T-helper 22 cell (primary cell): Measurements from ENCODE around the gene ADRM1.

ENCODE experiments used
- DNase-seq: peaks from one replicate; pipeline ENCODE4 v3.0.0-alpha.2; 2020; ENCODE audit warnings: low read depth

ADRM1 gene

DNA sequence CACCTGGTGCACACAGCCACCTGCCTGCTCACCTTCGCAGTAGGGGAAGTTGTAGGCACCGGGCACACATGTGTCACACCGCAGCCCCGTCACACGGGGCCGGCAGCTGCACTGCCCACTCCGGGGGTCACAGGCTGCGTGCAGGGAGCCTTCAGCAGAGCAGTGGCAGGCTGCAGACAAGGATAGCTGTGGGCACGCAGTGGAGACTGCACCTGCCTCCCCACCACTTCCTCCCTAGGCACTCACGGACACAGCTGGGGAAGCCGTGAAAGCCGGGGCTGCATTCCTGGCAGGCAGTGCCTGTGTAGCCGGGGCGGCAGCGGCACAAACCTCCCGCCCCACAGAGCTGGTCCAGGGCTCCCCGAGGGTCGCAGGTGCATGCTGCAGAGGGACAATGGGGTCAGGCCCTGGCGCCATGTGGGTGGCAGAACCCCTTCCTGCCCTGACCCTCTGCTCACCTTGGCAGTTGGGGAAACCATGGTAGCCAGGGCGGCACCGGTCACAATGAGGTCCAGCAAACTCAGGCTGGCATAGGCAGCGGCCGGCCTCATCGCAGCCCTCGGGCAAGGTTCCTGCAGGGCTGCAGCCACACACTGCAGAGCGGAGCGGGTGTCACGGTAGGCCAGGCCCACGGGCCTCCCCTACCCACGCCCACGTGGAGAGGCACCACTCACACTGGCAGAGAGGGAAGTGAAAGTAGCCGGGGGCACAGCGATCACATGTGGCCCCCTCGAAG, 34.9 kb downstream of the ADRM1 start:
- DNase-seq = no peak

DNA sequence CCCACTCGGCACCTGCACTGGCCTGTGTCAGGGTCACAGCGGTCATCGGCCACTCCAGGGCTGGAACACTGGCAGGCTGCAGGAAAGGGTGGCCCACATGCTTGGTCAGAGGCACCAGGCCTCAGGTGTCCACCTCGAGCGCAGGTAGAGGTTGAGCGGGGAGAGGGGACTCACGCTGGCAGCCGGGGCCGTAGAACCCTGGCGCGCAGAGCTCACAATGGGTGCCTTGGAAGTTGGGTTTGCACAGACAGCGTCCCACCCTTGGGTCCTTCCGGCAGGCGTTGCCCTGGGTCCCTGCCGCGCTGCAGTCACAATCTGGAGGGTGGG, 35.5 kb downstream of the ADRM1 start:
- DNase-seq = no peak

GRCh38 chr20:62339647-62340062, 36.9 kb downstream of the ADRM1 start:
- no peak for DNase-seq

GRCh38 chr20:62342910-62343309, 40.1 kb downstream of the ADRM1 start:
- no peak for DNase-seq

DNA sequence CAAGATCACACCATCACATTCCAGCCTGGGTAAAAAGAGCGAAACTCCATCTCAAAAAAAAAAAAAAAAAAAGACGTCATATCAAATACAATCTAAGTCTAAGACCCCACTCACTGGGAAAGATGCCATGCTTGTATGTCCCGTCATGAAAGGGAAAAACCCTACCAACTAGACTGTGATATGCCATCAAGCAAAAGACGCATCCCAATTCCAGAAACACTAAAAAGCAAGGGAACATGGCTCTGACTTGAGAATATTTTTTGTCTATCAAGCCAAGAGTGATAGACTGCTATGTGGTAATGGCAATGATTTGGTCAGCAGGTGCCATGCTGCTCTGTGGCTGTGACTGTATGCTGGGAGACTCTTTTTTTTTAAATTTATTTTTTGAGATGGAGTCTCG, 41.3 kb downstream of the ADRM1 start:
- no peak for DNase-seq

DNA sequence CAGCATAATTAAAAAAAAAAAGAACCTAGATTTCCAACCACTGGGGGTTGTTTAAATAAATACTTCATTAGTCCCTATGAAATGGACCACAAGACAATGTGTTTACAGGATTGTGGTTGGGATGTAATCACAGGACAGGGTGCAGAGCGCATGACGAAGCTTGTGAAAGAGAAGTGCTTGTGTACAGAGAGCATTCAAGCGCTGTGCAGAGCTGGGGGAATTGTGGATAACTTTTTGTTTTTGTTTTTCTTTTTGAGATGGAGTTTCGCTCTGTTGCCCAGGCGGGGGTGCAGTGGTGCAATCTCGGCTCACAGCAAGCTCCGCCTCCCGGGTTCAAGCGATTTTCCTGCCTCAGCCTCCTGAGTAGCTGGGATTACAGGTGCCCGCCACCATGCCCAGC, 42.0 kb downstream of the ADRM1 start:
- no peak for DNase-seq

GRCh38 chr20:62345681-62346370, 43.0 kb downstream of the ADRM1 start:
- DNase-seq = no peak

DNA sequence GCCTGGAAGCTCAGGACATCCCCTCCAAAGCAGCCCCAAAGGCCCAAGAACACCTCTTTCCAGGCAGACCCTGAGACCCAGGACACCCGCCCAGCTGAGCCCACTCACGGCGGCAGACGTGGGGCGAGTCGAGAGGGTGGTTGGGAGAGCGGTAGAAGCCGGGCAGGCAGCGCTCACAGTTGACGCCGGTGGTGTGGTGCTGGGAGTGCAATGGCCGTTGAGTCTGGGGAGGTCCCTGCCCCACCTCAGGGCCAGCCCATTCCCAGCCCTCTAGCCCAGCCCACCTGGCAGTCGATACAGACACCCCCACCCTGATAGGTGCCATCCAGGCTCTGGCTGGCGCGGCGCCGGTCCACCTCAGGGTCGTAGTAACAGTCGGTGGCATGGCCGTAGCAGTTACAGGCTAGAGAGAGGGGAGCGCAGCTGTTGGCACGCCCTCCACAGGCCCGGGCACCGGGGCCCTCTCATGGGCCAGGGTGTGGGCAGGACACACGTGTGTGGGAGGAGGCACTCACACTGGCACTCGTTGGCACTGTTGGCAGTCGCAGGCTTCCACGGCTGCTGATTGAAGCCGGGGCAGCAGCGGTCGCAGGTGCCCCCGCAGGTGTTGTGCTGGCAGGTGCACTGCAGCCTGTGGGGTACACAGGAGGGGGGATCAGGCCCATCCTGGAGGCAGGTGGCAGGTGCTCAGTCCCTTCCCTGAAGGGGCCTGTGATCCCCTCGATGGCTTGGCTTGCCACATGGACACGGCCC, 43.8 kb downstream of the ADRM1 start:
- no peak for DNase-seq

DNA sequence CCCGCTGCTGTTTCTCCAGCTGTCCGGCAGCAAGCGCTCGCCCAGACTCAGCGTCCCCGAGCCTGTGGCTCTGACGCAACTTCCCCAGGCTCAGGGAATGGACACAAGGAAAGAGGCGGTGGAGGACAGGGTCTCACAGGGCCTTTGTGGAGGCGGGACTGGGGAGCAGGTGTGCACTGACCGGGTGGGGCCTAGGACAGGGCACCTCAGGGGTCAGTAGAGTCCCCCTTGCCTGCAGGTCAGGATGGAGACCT, 44.3 kb downstream of the ADRM1 start:
- DNase-seq = no peak

GRCh38 chr20:62347445-62347844, 44.6 kb downstream of the ADRM1 start:
- no peak for DNase-seq

- DNase-seq = no peak
Observed at GRCh38 chr20:62348604-62349003, 45.8 kb downstream of the ADRM1 start.

DNA sequence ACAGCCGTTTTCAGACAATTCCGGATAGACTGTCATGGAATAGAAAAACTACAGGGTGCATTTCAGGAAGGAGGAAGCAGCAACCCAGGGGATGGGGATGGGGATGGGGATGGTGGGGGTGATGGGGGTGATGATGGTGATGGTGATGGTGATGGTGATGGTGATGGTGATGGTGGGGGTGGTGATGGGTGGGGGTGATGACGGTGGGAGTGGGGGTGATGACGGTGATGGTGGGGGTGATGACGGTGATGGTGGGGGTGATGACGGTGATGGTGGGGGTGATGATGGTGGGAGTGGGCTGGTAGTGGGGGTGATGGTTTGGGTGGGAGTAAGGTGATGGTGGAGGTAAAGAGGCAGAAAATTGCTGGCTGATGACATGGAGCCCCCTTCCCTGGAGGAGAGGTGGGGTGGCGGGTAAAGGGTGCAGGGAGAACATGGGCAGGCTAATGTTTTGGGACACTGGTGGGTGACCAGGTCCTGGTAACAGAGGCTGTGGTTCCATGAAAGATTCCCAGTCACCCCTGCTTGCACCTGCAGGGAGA, 46.8 kb downstream of the ADRM1 start:
- DNase-seq = no peak

GRCh38 chr20:62350098-62350628, 47.4 kb downstream of the ADRM1 start:
- no peak for DNase-seq

GRCh38 chr20:62350629-62351422, 48.0 kb downstream of the ADRM1 start:
- DNase-seq = no peak

- DNase-seq = no peak
Observed at GRCh38 chr20:62351469-62352401, 48.9 kb downstream of the ADRM1 start.

DNA sequence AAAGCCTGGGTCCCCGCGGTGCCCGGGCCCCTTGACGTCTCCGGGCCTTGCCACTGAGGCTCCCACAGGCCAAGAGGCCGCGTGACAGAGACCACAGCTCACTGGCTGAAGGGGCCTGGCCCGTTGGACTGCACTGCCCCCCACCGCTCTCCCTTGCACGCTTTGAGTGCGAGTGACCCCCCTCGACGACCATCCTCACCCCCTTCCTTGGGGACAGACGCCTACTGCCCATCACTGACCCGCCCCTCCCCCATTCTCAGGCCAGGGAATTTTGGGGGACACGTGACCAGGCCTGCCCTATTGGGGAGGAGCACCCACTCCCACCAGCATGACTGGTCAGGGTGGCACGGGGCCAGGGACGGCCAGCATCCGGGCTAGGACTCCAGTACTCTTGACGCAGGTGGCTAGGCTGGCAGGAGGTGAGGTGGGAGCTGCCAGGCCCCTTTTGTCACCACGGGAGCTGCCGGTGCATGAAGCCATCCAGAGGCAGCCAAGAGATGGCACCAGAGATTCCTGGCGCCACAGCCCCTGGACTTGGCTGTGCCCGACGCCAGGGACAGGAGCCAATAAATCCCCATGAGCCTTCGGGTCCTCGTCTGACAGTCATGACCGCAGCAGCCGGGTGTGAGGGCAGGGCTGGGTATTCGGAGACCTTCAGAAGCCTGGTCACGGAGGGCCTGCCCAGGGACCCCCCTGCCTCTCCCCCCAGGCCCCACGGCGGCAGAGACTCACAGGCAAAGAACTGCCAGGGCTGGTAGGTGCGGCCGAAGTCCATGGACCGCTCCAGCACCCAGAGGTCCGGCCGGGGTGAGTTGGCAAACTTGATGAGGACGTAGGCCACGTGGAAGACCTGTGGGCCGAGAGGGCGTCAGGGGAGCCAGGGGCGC, 49.8 kb downstream of the ADRM1 start:
- DNase-seq = no peak

DNA sequence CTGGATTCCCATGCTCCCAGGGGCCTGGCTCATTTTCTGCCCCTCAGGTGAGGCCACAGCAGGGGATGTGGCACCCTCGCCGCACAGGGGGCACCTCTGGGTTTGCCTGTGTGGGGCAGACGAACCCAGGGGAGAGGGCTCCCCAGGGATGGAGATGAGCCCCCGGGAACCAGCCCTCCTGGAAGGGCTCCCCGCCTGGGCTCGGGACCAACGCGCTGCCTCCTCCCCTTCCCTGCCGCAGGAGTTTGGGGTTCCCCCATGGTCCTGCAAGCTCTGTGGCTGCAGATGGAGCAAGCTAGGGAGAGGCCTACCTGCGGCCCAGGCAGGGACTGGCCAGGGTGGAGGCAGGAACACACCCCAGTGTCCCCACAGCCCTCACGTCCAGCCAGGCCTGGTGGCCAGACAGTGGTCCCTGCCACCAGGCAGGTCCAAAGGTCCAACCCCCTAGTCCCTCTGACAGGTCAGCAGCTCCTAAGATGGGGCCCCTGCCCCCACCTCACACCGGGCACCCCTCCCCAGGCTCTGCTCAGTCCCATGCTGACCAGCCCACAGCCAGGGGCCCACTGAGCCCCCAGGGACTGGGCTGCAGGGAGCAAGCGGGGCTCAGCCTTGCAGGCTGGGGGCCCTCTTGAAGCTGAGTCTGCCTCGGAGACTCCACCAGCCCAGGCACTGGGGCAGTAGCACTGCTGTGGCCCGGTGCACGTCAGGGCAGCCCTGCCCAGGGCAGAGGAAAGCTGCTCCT, 50.7 kb downstream of the ADRM1 start:
- no peak for DNase-seq

- DNase-seq = no peak
Observed at GRCh38 chr20:62354031-62354808, 51.4 kb downstream of the ADRM1 start.
